IMR-90 (cell line): Measurements from ENCODE around the gene ANXA1. TPM values are rescaled to one million over a fixed set of nuclear protein-coding genes. Genes with fewer than 3 reads are reported as not detected.

Experiments
- ATAC-seq: fragments of 200-7000 bp; cut with Tn5 transposase; 2 replicates; pipeline ENCODE4 v1.9.1; 2020; ENCODE audit warnings: low read depth, mild to moderate bottlenecking, moderate library complexity
- BruUV-seq: library from RNA; stranded (reverse); fragments of 400-500 nt; replicated peaks from 2 replicates; lab custom pipeline; 2021; lab: Mats Ljungman, UMichigan
- CTCF ChIA-PET: fragments of 300-600 bp; formaldehyde crosslinking; extraction: SDS; loops from one replicate; lab custom pipeline; 2021; ENCODE audit warnings: antibody characterized with exemption; lab: Yijun Ruan, JAX
- POLR2A ChIA-PET: fragments of 300-600 bp; sonication (Branson Sonifier 250); formaldehyde crosslinking; loops from one replicate; lab custom pipeline; 2022; ENCODE audit warnings: antibody characterized with exemption; ENCODE audit not compliant: unreplicated experiment; lab: Charles Lee
- DNase-seq: peaks from one replicate; pipeline ENCODE4 v3.0.0; 2013
- H2AFZ ChIP-seq: replicated peaks from 2 replicates; pipeline ENCODE3; 2013; ENCODE audit warnings: low read length, mild to moderate bottlenecking; ENCODE audit not compliant: poor library complexity
- H2AK5ac ChIP-seq: 2 replicates; pipeline ENCODE4 v1.6.1; 2013; ENCODE audit warnings: low read depth, low read length, inconsistent platforms
- H2AK9ac ChIP-seq: replicated peaks from 2 replicates; pipeline ENCODE3; 2013; ENCODE audit warnings: mild to moderate bottlenecking, low read depth, low read length, moderate library complexity; ENCODE audit not compliant: poor library complexity
- H2BK120ac ChIP-seq: 2 replicates; pipeline ENCODE4 v1.6.1; 2013; ENCODE audit warnings: low read depth, low read length, inconsistent platforms
- H2BK15ac ChIP-seq: 3 replicates; pipeline ENCODE4 v1.6.1; 2013; ENCODE audit warnings: low read depth, low read length, inconsistent platforms
- H2BK20ac ChIP-seq: 2 replicates; pipeline ENCODE4 v1.6.1; 2013; ENCODE audit warnings: low read depth, mild to moderate bottlenecking, inconsistent platforms, low read length, moderate library complexity
- H2BK5ac ChIP-seq: 2 replicates; pipeline ENCODE4 v1.6.1; 2013; ENCODE audit warnings: mild to moderate bottlenecking, low read depth, low read length, inconsistent platforms; ENCODE audit not compliant: poor library complexity, severe bottlenecking
- H3K14ac ChIP-seq: replicated peaks from 2 replicates; pipeline ENCODE4 v1.6.1; 2013; ENCODE audit warnings: low read depth, low read length, inconsistent platforms
- H3K18ac ChIP-seq: 2 replicates; pipeline ENCODE4 v1.6.1; 2013; ENCODE audit warnings: low read depth, low read length, control low read depth
- H3K23ac ChIP-seq: 2 replicates; pipeline ENCODE4 v1.6.1; 2013; ENCODE audit warnings: low read depth, low read length, inconsistent platforms
- H3K27ac ChIP-seq: 2 replicates; pipeline ENCODE4 v1.5.1; 2013; ENCODE audit warnings: mild to moderate bottlenecking, control low read depth, low read length; ENCODE audit not compliant: insufficient read depth
- H3K27me3 ChIP-seq: 2 replicates; pipeline ENCODE4 v1.6.1; 2013; ENCODE audit warnings: low read length; ENCODE audit not compliant: control insufficient read depth, insufficient read depth
- H3K36me3 ChIP-seq: 2 replicates; pipeline ENCODE4 v1.6.1; 2013; ENCODE audit warnings: low read length, mixed read lengths; ENCODE audit not compliant: control insufficient read depth, insufficient read depth
- H3K4ac ChIP-seq: 2 replicates; pipeline ENCODE4 v1.6.1; 2013; ENCODE audit warnings: low read depth, low read length, inconsistent platforms
- H3K4me1 ChIP-seq: 2 replicates; pipeline ENCODE4 v1.6.1; 2013; ENCODE audit warnings: low read length, mixed read lengths; ENCODE audit not compliant: control insufficient read depth, insufficient read depth
- H3K4me2 ChIP-seq: 2 replicates; pipeline ENCODE4 v1.6.1; 2013; ENCODE audit warnings: low read depth, mild to moderate bottlenecking, control low read depth, low read length, moderate library complexity
- H3K4me3 ChIP-seq: 2 replicates; pipeline ENCODE4 v1.5.1; 2013; ENCODE audit warnings: low read depth, mild to moderate bottlenecking, control low read depth, low read length, moderate library complexity; ENCODE audit not compliant: insufficient read depth
- H3K56ac ChIP-seq: 2 replicates; pipeline ENCODE4 v1.6.1; 2013; ENCODE audit warnings: low read length, inconsistent platforms; ENCODE audit not compliant: insufficient read depth; ENCODE audit errors: extremely low read depth
- H3K79me1 ChIP-seq, 2 experiments: 2 replicates each; pipeline ENCODE4 v1.6.1; 2013; ENCODE audit warnings: low read length in 2 of 2, inconsistent platforms in 1 of 2, low read depth in 1 of 2
- H3K9ac ChIP-seq: 2 replicates; pipeline ENCODE4 v1.6.1; 2013; ENCODE audit warnings: low read depth, low read length, control low read depth
- H3K9me1 ChIP-seq: 2 replicates; pipeline ENCODE4 v1.6.1; 2013; ENCODE audit warnings: low read length, inconsistent platforms; ENCODE audit not compliant: insufficient read depth
- H3K9me3 ChIP-seq: 2 replicates; pipeline ENCODE4 v1.6.1; 2013; ENCODE audit warnings: low read length; ENCODE audit not compliant: control insufficient read depth, insufficient read depth
- H4K20me1 ChIP-seq: 2 replicates; pipeline ENCODE4 v1.6.1; 2013; ENCODE audit warnings: low read length, inconsistent platforms; ENCODE audit not compliant: insufficient read depth
- H4K5ac ChIP-seq: 2 replicates; pipeline ENCODE4 v1.6.1; 2013; ENCODE audit warnings: mild to moderate bottlenecking, low read depth, low read length, control low read depth
- H4K8ac ChIP-seq, 2 experiments: 2 replicates each; pipeline ENCODE4 v1.6.1; 2013; ENCODE audit warnings: low read depth in 2 of 2, low read length in 2 of 2, control low read depth in 1 of 2, inconsistent platforms in 1 of 2
- H4K91ac ChIP-seq: 2 replicates; pipeline ENCODE4 v1.6.1; 2013; ENCODE audit warnings: low read depth, low read length, inconsistent platforms; ENCODE audit not compliant: insufficient read depth
- BHLHE40 ChIP-seq: fragments of 150-350 bp; IDR thresholded peaks from 2 replicates; pipeline ENCODE4 v1.6.1; 2016; ENCODE audit warnings: mild to moderate bottlenecking, low read depth, low read length
- CEBPB ChIP-seq: IDR thresholded peaks from 2 replicates; pipeline ENCODE4 v1.6.1; 2012; ENCODE audit warnings: low read depth, low read length, improper control_type of control experiment
- CHD1 ChIP-seq: IDR thresholded peaks from 2 replicates; pipeline ENCODE4 v1.6.1; 2012; ENCODE audit warnings: low read depth, low read length, improper control_type of control experiment
- CTCF ChIP-seq: conservative IDR thresholded peaks from 2 replicates; pipeline ENCODE4 v1.5.1; 2012; ENCODE audit warnings: mild to moderate bottlenecking, low read depth, low read length, improper control_type of control experiment
- MAZ ChIP-seq: IDR thresholded peaks from 2 replicates; pipeline ENCODE4 v1.6.1; 2012; ENCODE audit warnings: low read depth, mild to moderate bottlenecking, low read length, improper control_type of control experiment, moderate library complexity, borderline replicate concordance
- RAD21 ChIP-seq: IDR thresholded peaks from 2 replicates; pipeline ENCODE4 v1.6.1; 2012; ENCODE audit warnings: low read length, improper control_type of control experiment
- RFX5 ChIP-seq: IDR thresholded peaks from 2 replicates; pipeline ENCODE4 v1.8.0; 2012; ENCODE audit warnings: low read depth, mild to moderate bottlenecking, low read length, moderate library complexity
- WGBS, 2 experiments: methylation state at CpG; one replicate each; pipeline versions ENCODE4 v1.1.5 to v1.1.7; 2013; ENCODE audit warnings: missing lambda C conversion rate in 2 of 2; ENCODE audit not compliant: insufficient read length in 1 of 2; ENCODE audit errors: extremely low coverage in 2 of 2; 5-methylcytosine and 5-hydroxymethylcytosine counted together
- dilution Hi-C: fragments of 300-500 bp; cut with HindIII; formaldehyde crosslinking; loops from one replicate; pipeline ENCODE4 v1.14.3; 2018; ENCODE audit warnings: low sequenced_read_pairs; ENCODE audit not compliant: unreplicated experiment
- in situ Hi-C: fragments of 300-500 bp; cut with MboI; formaldehyde crosslinking; loops from 3 replicates; pipeline ENCODE4 v1.14.3; 2019; ENCODE audit warnings: low sequenced_read_pairs, inconsistent platforms, mixed read lengths
- intact Hi-C: fragments of 100-400 bp; cut with micrococcal nuclease; formaldehyde crosslinking; loops from 2 replicates; pipeline ENCODE4 v1.10.0; 2022
- polyA plus RNA-seq, 3 experiments: library from polyadenylated mRNA; depleted of rRNA; stranded (reverse); fragments of >200 nt; gene quantifications; 2 replicates each; pipeline ENCODE4 v1.2.3, GENCODE V29; 2012; ENCODE audit warnings: low replicate concordance in 1 of 3
- total RNA-seq: library from RNA; depleted of rRNA; stranded (reverse); fragments of >200 nt; gene quantifications from 2 replicates; pipeline ENCODE4 v1.2.3, GENCODE V29; 2012

Gene ANXA1
- total and polyA plus RNA-seq, 2 of the 4 experiments (the other 2 are of a cell fraction): 520 to 583 TPM

- POLR2A ChIA-PET: no interaction called here
- H3K27me3 ChIP-seq: no peaks in the 10 kb centered on the region
- no peak overlapping the region for H3K9ac ChIP-seq
- H4K8ac ChIP-seq: no peak overlapping the region
- no peak overlapping the region for H4K5ac ChIP-seq
- H3K14ac ChIP-seq: no peak overlapping the region
- H3K4ac ChIP-seq: no peak overlapping the region
- TF ChIP-seq RFX5: no peak
- TF ChIP-seq CTCF: no peak
- TF ChIP-seq CEBPB: no peak
- no peak for TF ChIP-seq CHD1
- TF ChIP-seq BHLHE40: no peak
- TF ChIP-seq RAD21: no peak
- no peak for TF ChIP-seq MAZ
- no peak overlapping the region for H2BK5ac ChIP-seq
- no peak overlapping the region for H2BK15ac ChIP-seq
- no peak overlapping the region for H2AFZ ChIP-seq
- CTCF ChIA-PET: no interaction called here
- H3K9me3 ChIP-seq: no peaks in the 10 kb centered on the region
- no peaks in the 10 kb centered on the region for H3K79me1 ChIP-seq
- ATAC-seq (no peak), DNase-seq (no peak)
- no peak overlapping the region for H3K4me3 ChIP-seq
- no peak overlapping the region for H4K91ac ChIP-seq
- H3K18ac ChIP-seq: no peak overlapping the region
- no TSS peak for BruUV-seq
- no peak overlapping the region for H2BK20ac ChIP-seq
- no peak overlapping the region for H2BK120ac ChIP-seq
- no peak overlapping the region for H2AK5ac ChIP-seq
- no peaks in the 10 kb centered on the region for H3K9me1 ChIP-seq
- H3K27ac ChIP-seq: no peak overlapping the region
- WGBS, 2 experiments: no CpG with 5 or more reads among the region's 1 CpG
- H4K20me1 ChIP-seq: no peaks in the 10 kb centered on the region
- H3K4me2 ChIP-seq: no peak overlapping the region
- no peak overlapping the region for H3K56ac ChIP-seq
- no peaks in the 10 kb centered on the region for H3K36me3 ChIP-seq
- H3K23ac ChIP-seq: no peak overlapping the region
- no peak overlapping the region for H2AK9ac ChIP-seq
- intact Hi-C loops (no loop called here), in situ Hi-C loops (loop anchor here (25.0 kb wide), 1 partner anchor 1355 kb away; no protein-coding TSS in a partner anchor), dilution Hi-C loops (no loop called here)
- H3K4me1 ChIP-seq: no peaks in the 10 kb centered on the region
These were observed 55.2 kb downstream of the ANXA1 start for GRCh38 chr9:73206851-73207250.
